ENCODE measurements around the gene GAN.
"Not testable (repeated sequence)": the region's sequence is repeated elsewhere in the genome, so short reads cannot be mapped to it uniquely, and the experiment has no call there.

Gene GAN

GRCh38 chr16:81397058-81397878 lies 82.5 kb downstream of the GAN start:
- in situ Hi-C loops (cut with MboI; ENCODE audit: low sequenced_read_pairs), result no loop called here

GRCh38 chr16:81397879-81398520 lies 83.2 kb downstream of the GAN start:
- in situ Hi-C loops (cut with MboI; ENCODE audit: low sequenced_read_pairs), result no loop called here

- in situ Hi-C loops (cut with MboI; ENCODE audit: low sequenced_read_pairs), result no loop called here
Measured at GRCh38 chr16:81399909-81400308, 85.1 kb downstream of the GAN start.

GRCh38 chr16:81401035-81401950 lies 86.5 kb downstream of the GAN start:
- in situ Hi-C loops (cut with MboI; ENCODE audit: low sequenced_read_pairs), result no loop called here

- in situ Hi-C loops (cut with MboI; ENCODE audit: low sequenced_read_pairs), result no loop called here
Measured at GRCh38 chr16:81403208-81403600, 88.4 kb downstream of the GAN start.

GRCh38 chr16:81403601-81404391 lies 89.0 kb downstream of the GAN start:
- in situ Hi-C loops (cut with MboI; ENCODE audit: low sequenced_read_pairs), result no loop called here

- in situ Hi-C loops (cut with MboI; ENCODE audit: low sequenced_read_pairs), result not testable (repeated sequence)
Measured at GRCh38 chr16:81405002-81405401, 90.2 kb downstream of the GAN start.

GRCh38 chr16:81405702-81406113 lies 90.9 kb downstream of the GAN start:
- in situ Hi-C loops (cut with MboI; ENCODE audit: low sequenced_read_pairs), result no loop called here

- in situ Hi-C loops (cut with MboI; ENCODE audit: low sequenced_read_pairs), result no loop called here
Measured at GRCh38 chr16:81408409-81408950, 93.7 kb downstream of the GAN start.

- in situ Hi-C loops (cut with MboI; ENCODE audit: low sequenced_read_pairs), result no loop called here
Measured at GRCh38 chr16:81409016-81409556, 94.3 kb downstream of the GAN start.

GRCh38 chr16:81410643-81411293 lies 96.0 kb downstream of the GAN start:
- in situ Hi-C loops (cut with MboI; ENCODE audit: low sequenced_read_pairs), result no loop called here

GRCh38 chr16:81413245-81413990 lies 98.7 kb downstream of the GAN start:
- in situ Hi-C loops (cut with MboI; ENCODE audit: low sequenced_read_pairs), result no loop called here

- in situ Hi-C loops (cut with MboI; ENCODE audit: low sequenced_read_pairs), result no loop called here
Measured at GRCh38 chr16:81415751-81416150, 101.0 kb downstream of the GAN start.

- in situ Hi-C loops (cut with MboI; ENCODE audit: low sequenced_read_pairs), result no loop called here
Measured at GRCh38 chr16:81416749-81417148, 102.0 kb downstream of the GAN start.

GRCh38 chr16:81417210-81417609 lies 102.4 kb downstream of the GAN start:
- in situ Hi-C loops (cut with MboI; ENCODE audit: low sequenced_read_pairs), result no loop called here

- in situ Hi-C loops (cut with MboI; ENCODE audit: low sequenced_read_pairs), result no loop called here
Measured at GRCh38 chr16:81419806-81420205, 105.0 kb downstream of the GAN start.

GRCh38 chr16:81421126-81421525 lies 106.4 kb downstream of the GAN start:
- in situ Hi-C loops (cut with MboI; ENCODE audit: low sequenced_read_pairs), result no loop called here

GRCh38 chr16:81421536-81421935 lies 106.8 kb downstream of the GAN start:
- in situ Hi-C loops (cut with MboI; ENCODE audit: low sequenced_read_pairs), result no loop called here

- in situ Hi-C loops (cut with MboI; ENCODE audit: low sequenced_read_pairs), result not testable (repeated sequence)
Measured at GRCh38 chr16:81422153-81422552, 107.4 kb downstream of the GAN start.

All from hTERT RPE-1 (cell line).